Motor neuron (in vitro differentiated cells): ENCODE results near the gene MTA1. TPM values are rescaled to one million over a fixed set of nuclear protein-coding genes. Genes with fewer than 3 reads are reported as not detected.
A peak's percentile ranks its signal among the peaks of the same experiment; 100 is the strongest.

ENCODE experiments used
- ATAC-seq, 8 experiments: fragments of 200-7000 bp; cut with Tn5 transposase; replicated peaks in 6 of 8; 2 replicates each; pipeline ENCODE4 v1.8.0; 2021; ENCODE audit warnings: mild to moderate bottlenecking in 8 of 8, moderate library complexity in 8 of 8
- H3K27ac ChIP-seq, 2 donors: fragments of 250-450 bp; sonication (Bioruptor Pico); 2 replicates each; pipeline ENCODE4 v1.9.0; 2021; ENCODE audit warnings: antibody characterized with exemption in 2 of 2, mild to moderate bottlenecking in 2 of 2, moderate library complexity in 1 of 2
- H3K4me1 ChIP-seq, 2 donors: fragments of 250-450 bp; sonication (Bioruptor Pico); replicated peaks in 1 of 2; 2 replicates each; pipeline ENCODE4 v1.6.1; 2021; ENCODE audit warnings: antibody characterized with exemption in 2 of 2, mild to moderate bottlenecking in 2 of 2, moderate library complexity in 1 of 2
- H3K4me3 ChIP-seq, 5 donors: fragments of 250-450 bp; sonication (Bioruptor Pico); 2 replicates each; pipeline ENCODE4 v1.9.0; 2021; ENCODE audit warnings: antibody characterized with exemption in 5 of 5, mild to moderate bottlenecking in 5 of 5, moderate library complexity in 4 of 5
- WGBS, 10 experiments: fragments of 450-650 bp; shearing (Covaris generic); methylation state at CpG; one replicate each; pipeline ENCODE4 v1.0.0; 2022; 5-methylcytosine and 5-hydroxymethylcytosine counted together
- in situ Hi-C, 9 experiments: fragments of 400-800 bp; cut with MboI; loops; one replicate each; pipeline ENCODE4 v1.15.0; 2021; ENCODE audit warnings: low sequenced_read_pairs in 9 of 9, low pct_unique_long_range_greater_than_20kb in 2 of 9; ENCODE audit not compliant: unreplicated experiment in 9 of 9
- total RNA-seq, 8 experiments: library from RNA; unstranded; fragments of 300-600 nt; gene quantifications; 2 replicates each; pipeline versions ENCODE4 v1.2.3 to v1.2.4, GENCODE V29; 2022

The MTA1 gene
- total RNA-seq, 8 experiments from 2014 or later = 27.1 to 101 (median 52.4) TPM

DNA sequence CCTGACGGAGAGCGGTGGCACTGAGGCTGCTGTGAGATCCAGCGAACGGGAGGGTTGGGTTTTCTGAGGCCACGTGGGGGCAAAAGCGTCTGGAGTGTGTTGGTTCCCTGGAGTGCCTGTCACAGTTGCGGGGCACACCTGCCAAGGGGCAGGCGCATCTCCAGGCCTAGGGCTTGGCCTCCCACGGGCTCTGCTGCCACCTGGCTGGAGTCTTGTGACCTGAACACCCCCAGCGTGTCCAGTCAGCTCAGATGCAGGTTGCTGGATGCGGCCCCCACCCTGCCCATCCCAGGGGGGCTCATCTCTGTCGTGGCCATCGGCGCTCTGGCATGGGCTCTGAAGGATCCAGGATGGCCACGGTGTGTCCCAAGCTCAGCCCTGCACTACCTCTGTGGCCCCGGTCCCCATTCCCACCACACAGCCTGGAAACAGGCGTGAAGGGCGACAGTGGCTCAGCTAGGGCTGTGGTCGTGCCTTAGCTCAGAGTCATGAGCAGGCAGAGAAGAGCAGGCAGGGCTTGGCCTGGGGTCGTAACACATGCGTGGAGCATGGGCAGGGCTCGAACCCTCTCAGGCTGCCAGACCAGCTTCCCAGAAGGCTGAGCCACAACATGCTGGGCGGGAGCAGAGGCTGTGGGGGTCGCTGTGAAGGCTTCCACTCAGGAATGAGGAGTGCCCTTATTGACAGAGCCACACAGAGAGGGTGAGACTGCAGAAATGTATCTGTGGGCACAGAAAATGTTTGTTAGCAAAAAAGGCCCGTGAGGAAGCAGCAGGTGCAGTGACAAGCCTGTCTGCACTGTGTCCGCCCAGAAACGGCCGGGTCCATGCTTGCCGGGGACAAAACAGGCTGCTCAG is 31.5 kb downstream of the MTA1 start:
- 80 to 97% (median 95%) methylated on average over 1 to 9 of the region's 29 CpGs; no CpG with 5 or more reads in 6 of the 10 experiments for WGBS, 10 experiments
- Histone ChIP-seq H3K27ac (no peak overlapping the region), H3K4me1 (peaks cover 0 to 2% of the 10 kb centered on the region in 2 donors), H3K4me3 (no peak overlapping the region)
- in situ Hi-C loops = no loop called here
- ATAC-seq = peak in 2 of 8 experiments; percentile 13 to 48

DNA sequence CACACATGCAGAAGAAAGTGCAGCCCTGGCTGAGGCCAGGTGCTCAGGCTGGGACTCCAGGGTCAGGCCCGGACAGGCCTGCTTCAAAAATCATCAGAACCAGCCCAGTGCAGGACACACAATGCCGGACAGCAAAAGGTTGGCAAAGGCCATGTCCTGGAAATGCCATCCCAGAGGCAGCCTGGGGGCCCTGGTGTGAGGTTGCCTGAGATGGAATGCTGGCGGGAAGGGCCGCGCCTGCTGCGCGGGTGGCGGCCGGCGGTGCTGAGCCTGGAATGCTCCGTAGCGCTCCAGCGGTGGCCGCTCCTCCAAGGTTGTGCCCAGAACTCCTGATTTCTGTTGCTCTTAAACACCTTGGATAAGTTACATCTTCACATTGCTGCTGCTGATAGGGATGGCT is 33.3 kb downstream of the MTA1 start:
- Histone ChIP-seq H3K4me1 (peaks cover 0 to 2% of the 10 kb centered on the region in 2 donors), H3K4me3 (no peak overlapping the region), H3K27ac (no peak overlapping the region)
- in situ Hi-C loops = no loop called here
- no peak for ATAC-seq
- WGBS, 10 experiments = 45 to 100% (median 94%) methylated on average over 1 to 7 of the region's 14 CpGs; no CpG with 5 or more reads in 4 of the 10 experiments

DNA sequence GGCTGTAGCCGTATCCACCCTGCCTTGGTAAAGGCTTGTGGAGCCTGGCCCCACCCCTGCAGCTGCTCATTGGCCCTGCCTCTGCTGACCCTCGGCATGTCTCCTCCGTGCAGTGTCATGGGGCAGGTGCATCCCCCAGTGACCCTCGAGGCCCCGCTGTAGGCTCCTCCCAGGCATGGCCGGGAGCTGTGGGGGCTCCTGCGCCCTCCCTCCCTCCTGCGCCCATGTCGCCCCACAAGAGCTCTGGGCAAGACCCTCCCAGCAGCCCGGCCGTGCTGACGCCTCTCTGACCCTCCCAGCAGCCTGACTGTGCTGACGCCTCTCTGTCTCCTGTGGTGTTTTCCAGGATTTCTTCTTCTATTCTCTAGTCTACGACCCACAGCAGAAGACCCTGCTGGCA is 34.2 kb downstream of the MTA1 start:
- 80 to 100% (median 92%) methylated on average over 1 to 2 of the region's 14 CpGs; no CpG with 5 or more reads in 7 of the 10 experiments for WGBS, 10 experiments
- H3K4me1 ChIP-seq = peaks cover 0 to under 1% of the 10 kb centered on the region in 2 donors

DNA sequence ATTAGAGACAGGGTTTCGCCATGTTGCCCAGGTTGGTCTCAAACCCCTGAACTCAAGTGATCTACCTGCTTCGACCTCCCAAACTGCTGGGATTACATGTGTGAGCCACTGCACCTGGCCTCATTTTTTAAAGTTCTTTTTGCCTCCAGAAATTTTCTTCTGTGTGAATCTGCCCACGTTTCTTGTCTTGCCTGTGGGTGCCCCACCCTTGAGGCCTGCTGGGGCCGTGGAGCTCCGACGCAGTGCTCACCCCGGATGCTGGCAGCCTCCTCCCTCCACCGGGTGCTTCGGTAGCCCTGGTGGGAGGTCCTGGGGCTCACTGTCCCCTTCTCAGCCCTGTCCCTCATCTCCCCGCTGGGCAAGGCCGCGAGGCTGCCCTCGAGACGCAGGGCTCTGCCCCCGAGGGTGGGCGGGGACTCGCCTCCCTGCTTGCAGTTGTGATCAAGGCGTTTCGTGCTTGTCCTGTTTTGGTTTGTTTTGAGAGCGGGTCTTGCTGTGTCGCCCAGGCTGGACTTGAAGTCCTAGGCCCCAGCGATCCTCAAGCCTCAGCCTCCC is 35.5 kb downstream of the MTA1 start:
- Histone ChIP-seq H3K27ac (no peak overlapping the region), H3K4me3 (no peak overlapping the region), H3K4me1 (no peaks in the 10 kb centered on the region)
- 67 to 100% (median 96%) methylated on average over 1 to 4 of the region's 22 CpGs; no CpG with 5 or more reads in 3 of the 10 experiments for WGBS, 10 experiments
- ATAC-seq = no peak
- in situ Hi-C loops = no loop called here

More for the DNA sequence above, 34.2 kb downstream of the MTA1 start:
- Histone ChIP-seq H3K4me3 (no peak overlapping the region), H3K27ac (no peak overlapping the region)
- no peak for ATAC-seq
- in situ Hi-C loops = no loop called here

DNA sequence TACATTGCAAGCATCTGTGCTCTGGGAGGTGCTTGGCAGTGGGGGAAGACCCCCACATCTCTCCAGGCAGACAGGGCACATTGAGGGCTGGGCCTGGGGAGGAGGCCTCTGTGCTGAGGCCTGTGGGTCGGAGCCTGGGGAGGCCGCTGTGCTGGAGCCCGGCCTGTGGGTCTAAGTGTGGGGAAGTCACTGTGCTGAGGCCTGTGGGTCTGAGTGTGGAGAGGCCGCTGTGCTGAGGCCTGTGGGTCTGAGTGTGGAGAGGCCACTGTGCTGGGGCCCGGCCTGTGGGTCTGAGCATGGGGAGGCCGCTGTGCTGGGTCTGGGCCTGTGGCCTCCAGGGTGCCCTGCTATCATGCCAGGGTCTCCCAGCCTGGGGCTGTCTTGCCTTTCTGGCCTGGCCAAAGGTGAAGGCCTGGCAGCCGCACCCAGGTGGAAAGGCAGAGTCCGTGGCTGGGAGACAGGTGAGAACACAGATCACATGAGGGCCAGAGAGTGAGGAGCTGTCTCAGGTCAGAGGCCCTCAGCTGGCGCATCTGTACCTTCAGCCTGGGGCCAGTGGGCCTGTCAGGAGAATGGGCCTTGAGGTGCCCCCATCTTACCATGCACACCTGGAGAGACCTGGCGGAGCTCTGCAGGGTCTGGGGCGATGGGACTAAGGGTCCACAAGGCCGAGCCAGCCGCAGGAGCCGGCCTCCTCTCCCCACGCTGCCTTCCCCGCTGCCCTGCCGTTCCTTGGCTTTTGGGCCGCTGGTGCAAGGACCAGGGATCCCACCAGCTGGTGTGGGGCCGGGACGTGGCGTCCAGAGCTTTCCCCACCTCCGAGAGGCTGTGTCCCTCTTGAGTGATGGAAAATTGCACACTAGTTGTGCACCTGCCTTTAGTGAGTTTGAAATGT is 36.4 kb downstream of the MTA1 start:
- no peaks in the 10 kb centered on the region for H3K4me1 ChIP-seq
- WGBS, 10 experiments = 74 to 100% (median 93%) methylated on average over 2 to 4 of the region's 22 CpGs; no CpG with 5 or more reads in 5 of the 10 experiments
- in situ Hi-C loops = no loop called here
- no peak for ATAC-seq
- H3K27ac ChIP-seq = no peak overlapping the region
- no peak overlapping the region for H3K4me3 ChIP-seq

DNA sequence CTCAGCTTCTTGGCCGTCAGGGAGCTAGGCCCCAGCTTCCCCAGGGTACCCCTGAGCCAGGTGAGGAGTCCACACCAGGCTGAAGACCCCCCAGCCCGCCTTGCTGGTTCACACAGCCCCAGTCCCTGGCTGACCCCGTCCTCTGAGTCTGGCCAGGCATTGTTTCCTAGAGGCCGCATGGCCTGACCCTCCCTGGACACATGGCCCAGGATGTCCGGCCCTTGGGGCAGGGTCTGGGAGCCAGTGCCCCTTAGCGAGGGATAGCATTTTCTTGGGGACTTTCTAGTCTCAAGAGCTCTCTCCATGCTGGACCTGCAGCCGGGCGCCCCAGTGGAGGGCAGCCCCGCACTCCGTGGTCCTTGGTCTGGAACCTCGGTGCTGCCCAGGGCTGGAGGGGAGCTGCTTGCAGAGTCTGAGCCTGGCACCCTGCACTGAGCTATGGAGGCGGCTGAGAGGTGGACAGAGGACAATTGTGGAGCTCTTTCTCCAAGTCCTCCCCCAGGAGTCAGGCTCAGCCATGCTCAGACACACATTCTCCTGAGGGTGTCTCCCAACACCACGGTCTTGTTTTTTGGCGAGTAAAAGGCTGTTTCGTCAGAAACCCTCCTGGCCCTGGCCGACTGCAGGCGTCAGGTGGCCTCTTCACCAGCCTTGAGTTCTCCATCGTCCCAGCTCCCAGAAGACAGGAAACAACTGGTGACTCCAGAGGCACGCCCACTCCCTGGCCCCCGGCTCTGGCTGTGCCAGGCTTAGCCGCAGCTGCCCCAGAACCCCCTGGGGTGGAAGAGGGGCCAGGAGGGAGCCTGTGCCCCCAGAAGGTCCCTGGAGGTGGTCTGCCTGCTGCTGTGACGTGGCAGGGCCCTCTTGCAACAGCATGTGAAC is 37.4 kb downstream of the MTA1 start:
- Histone ChIP-seq H3K4me3 (no peak overlapping the region), H3K27ac (no peak overlapping the region), H3K4me1 (no peaks in the 10 kb centered on the region)
- in situ Hi-C loops = no loop called here
- no peak for ATAC-seq
- 80 to 100% (median 91%) methylated on average over 1 to 12 of the region's 22 CpGs; no CpG with 5 or more reads in 5 of the 10 experiments for WGBS, 10 experiments

DNA sequence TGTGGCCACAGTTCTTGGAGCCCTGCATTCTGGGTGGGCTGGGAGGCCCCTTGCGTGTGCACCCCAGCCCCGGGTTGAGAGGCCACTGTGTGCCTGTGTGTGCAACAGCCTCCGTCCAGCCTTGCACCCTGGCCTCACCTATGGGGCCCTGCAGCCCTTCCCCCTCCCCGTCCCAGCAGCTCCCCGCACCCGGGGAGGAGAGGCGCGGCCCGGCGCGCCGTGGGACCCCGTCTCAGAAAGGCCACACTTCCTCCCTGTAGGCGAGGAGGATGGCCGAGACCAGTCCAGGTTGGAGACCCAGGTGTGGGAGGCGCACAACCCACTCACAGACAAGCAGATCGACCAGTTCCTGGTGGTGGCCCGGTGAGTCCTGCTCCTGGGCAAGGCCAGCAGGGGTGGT is 38.4 kb downstream of the MTA1 start:
- no peak for ATAC-seq
- WGBS, 10 experiments = 60 to 100% methylated on average over 1 to 2 of the region's 18 CpGs; no CpG with 5 or more reads in 8 of the 10 experiments
- Histone ChIP-seq H3K27ac (no peak overlapping the region), H3K4me3 (no peak overlapping the region), H3K4me1 (no peaks in the 10 kb centered on the region)
- in situ Hi-C loops = no loop called here

DNA sequence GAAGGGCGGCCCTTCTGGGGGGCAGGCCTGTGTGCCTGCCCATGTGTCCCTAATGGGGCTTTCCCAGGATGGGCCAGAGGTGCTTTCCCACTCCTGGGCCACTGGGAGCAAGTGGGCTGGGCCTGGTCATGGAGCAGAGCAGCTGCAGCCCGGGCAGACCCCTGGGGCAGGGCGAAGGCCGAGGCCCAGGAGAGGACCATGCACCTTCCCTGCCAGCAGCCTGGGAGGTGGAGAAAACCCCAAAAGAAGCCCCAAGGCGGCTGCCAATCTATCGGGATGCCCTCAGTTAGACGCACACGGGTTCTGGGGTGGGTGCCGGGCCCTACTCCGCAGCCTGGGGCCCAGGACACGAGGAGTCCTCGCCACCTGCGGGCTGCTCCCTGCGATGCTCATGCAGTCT is 38.9 kb downstream of the MTA1 start:
- Histone ChIP-seq H3K4me3 (no peak overlapping the region), H3K4me1 (no peaks in the 10 kb centered on the region), H3K27ac (no peak overlapping the region)
- 80 to 100% methylated on average over 1 of the region's 14 CpGs; no CpG with 5 or more reads in 8 of the 10 experiments for WGBS, 10 experiments
- no peak for ATAC-seq
- in situ Hi-C loops = no loop called here

DNA sequence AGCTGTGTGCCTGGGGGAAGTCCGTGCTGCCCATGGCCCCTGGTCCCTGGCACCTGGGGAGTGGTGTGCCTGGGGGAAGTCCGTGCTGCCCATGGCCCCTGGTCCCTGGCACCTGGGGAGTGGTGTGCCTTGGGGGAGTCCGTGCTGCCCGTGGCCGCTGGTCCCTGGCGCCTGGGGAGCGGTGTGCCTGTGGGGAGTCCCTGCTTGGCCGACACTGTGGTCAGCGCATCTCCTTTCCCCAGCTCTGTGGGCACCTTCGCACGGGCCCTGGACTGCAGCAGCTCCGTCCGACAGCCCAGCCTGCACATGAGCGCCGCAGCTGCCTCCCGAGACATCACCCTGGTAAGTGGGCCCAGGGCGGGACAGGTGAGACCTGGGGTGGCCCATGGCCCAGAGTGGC is 40.5 kb downstream of the MTA1 start:
- H3K27ac ChIP-seq = no peak overlapping the region
- 80% methylated on average over 2 of the region's 17 CpGs; no CpG with 5 or more reads in 9 of the 10 experiments for WGBS, 10 experiments
- no peak for ATAC-seq
- H3K4me3 ChIP-seq = no peak overlapping the region
- in situ Hi-C loops = no loop called here
- no peaks in the 10 kb centered on the region for H3K4me1 ChIP-seq

DNA sequence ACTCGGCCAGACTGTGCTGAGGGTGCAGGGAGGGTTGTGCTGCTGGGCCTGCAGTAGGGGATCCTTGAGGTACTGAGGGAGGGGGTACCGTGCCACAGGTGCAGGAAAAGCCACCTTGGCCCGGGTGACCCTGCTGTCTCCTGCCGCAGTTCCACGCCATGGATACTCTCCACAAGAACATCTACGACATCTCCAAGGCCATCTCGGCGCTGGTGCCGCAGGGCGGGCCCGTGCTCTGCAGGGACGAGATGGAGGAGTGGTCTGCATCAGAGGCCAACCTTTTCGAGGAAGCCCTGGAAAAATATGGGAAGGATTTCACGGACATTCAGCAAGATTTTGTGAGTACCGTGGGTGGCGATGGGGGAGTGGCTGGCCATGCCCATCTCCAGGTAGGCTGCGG is 41.0 kb downstream of the MTA1 start:
- WGBS, 10 experiments = 89 to 100% (median 98%) methylated on average over 2 to 12 of the region's 17 CpGs; no CpG with 5 or more reads in 5 of the 10 experiments
- Histone ChIP-seq H3K27ac (no peak overlapping the region), H3K4me3 (no peak overlapping the region), H3K4me1 (no peaks in the 10 kb centered on the region)
- ATAC-seq = no peak
- in situ Hi-C loops = no loop called here

DNA sequence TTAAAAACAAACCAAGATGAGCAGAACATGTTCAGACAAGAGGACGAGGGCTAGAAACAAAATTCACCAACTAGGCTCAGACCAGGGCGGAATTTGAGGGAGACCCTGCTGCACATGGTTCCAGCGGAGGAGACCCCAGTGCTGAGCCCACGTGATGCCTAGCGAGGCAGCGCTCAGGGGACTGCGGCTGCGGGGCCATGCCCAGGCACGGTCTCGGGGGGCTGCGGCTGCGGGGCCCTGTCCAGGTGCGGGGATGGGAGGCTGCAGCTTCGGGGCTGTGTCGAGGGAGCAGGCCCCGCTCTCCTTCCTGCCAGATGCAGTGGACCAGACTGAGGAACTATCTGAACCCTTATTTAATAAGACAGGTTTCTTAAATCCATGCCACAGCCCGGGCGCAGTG is 42.3 kb downstream of the MTA1 start:
- in situ Hi-C loops = no loop called here
- Histone ChIP-seq H3K27ac (no peak overlapping the region), H3K4me1 (no peaks in the 10 kb centered on the region), H3K4me3 (no peak overlapping the region)
- WGBS, 10 experiments = 80 to 100% (median 92%) methylated on average over 1 to 5 of the region's 18 CpGs; no CpG with 5 or more reads in 6 of the 10 experiments
- no peak for ATAC-seq

DNA sequence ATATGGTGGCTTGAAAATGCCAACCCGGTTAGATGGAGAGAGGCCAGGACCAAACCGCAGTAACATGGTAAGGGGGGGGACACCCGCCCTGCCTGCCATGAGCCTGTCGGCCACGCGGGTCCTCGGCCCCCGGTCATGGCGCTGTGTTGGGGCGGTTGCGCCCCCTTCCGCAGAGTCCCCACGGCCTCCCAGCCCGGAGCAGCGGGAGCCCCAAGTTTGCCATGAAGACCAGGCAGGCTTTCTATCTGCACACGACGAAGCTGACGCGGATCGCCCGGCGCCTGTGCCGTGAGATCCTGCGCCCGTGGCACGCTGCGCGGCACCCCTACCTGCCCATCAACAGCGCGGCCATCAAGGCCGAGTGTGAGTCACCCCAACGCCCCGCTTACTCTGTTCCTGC is 44.9 kb downstream of the MTA1 start:
- H3K4me3 ChIP-seq = no peak overlapping the region
- ATAC-seq = no peak
- 50 to 100% (median 98%) methylated on average over 2 to 14 of the region's 33 CpGs; no CpG with 5 or more reads in 6 of the 10 experiments for WGBS, 10 experiments
- no peak overlapping the region for H3K27ac ChIP-seq
- in situ Hi-C loops = no loop called here
- no peaks in the 10 kb centered on the region for H3K4me1 ChIP-seq
